Muscle layer of colon (tissue), 2 donors: ENCODE measurements around the gene C10orf62.

Experiments
- H3K27ac ChIP-seq: one replicate; pipeline ENCODE4 v1.7.0; 2013; ENCODE audit warnings: low read depth, mild to moderate bottlenecking, low read length, moderate library complexity
- H3K27me3 ChIP-seq, 2 donors: one replicate each; pipeline ENCODE4 v1.7.0; 2013; ENCODE audit warnings: low read length in 2 of 2, mild to moderate bottlenecking in 2 of 2; ENCODE audit not compliant: insufficient read depth in 2 of 2, control insufficient read depth in 1 of 2
- H3K36me3 ChIP-seq: one replicate; pipeline ENCODE4 v1.7.0; 2013; ENCODE audit warnings: mild to moderate bottlenecking, low read length; ENCODE audit not compliant: insufficient read depth
- H3K4me1 ChIP-seq: one replicate; pipeline ENCODE4 v1.7.0; 2013; ENCODE audit warnings: mild to moderate bottlenecking, low read length; ENCODE audit not compliant: insufficient read depth
- H3K4me3 ChIP-seq, 2 donors: one replicate each; pipeline ENCODE4 v1.7.0; 2013; ENCODE audit warnings: low read length in 2 of 2, low read depth in 1 of 2, mild to moderate bottlenecking in 1 of 2, moderate library complexity in 1 of 2
- H3K9ac ChIP-seq: one replicate; pipeline ENCODE4 v1.7.0; 2013; ENCODE audit warnings: low read length
- H3K9me3 ChIP-seq: one replicate; pipeline ENCODE4 v1.7.0; 2013; ENCODE audit warnings: mild to moderate bottlenecking, low read length
- donor health status: abdominal sarcoma.
- donor health status: Adenocarcinoma of cecum.

The C10orf62 gene

GRCh38 chr10:97612386-97612785 lies 22.9 kb downstream of the C10orf62 start:
- Histone ChIP-seq H3K4me1 (no peaks in the 10 kb centered on the region), H3K27ac (no peak overlapping the region), H3K36me3 (peaks cover 7% of the 10 kb centered on the region), H3K4me3 (no peak overlapping the region), H3K9me3 (no peaks in the 10 kb centered on the region), H3K9ac (no peak overlapping the region), H3K27me3 (no peaks in the 10 kb centered on the region)

GRCh38 chr10:97618285-97618684 lies 28.8 kb downstream of the C10orf62 start:
- H3K27ac ChIP-seq = no peak overlapping the region
- H3K9ac ChIP-seq = no peak overlapping the region
- H3K4me1 ChIP-seq = no peaks in the 10 kb centered on the region
- no peaks in the 10 kb centered on the region for H3K27me3 ChIP-seq
- H3K9me3 ChIP-seq = no peaks in the 10 kb centered on the region
- H3K4me3 ChIP-seq = no peak overlapping the region
- H3K36me3 ChIP-seq = peaks cover 7% of the 10 kb centered on the region

- H3K27ac ChIP-seq = no peak overlapping the region
- peaks cover 7% of the 10 kb centered on the region for H3K36me3 ChIP-seq
- no peak overlapping the region for H3K9ac ChIP-seq
- H3K27me3 ChIP-seq = no peaks in the 10 kb centered on the region
- no peaks in the 10 kb centered on the region for H3K9me3 ChIP-seq
- no peak overlapping the region for H3K4me3 ChIP-seq
- H3K4me1 ChIP-seq = no peaks in the 10 kb centered on the region
Measured at GRCh38 chr10:97618733-97619132, 29.2 kb downstream of the C10orf62 start.

- Histone ChIP-seq H3K27ac (no peak overlapping the region), H3K9ac (no peak overlapping the region)
Measured at GRCh38 chr10:97623277-97623676, 33.8 kb downstream of the C10orf62 start.

GRCh38 chr10:97627731-97628130 lies 38.2 kb downstream of the C10orf62 start:
- Histone ChIP-seq H3K9me3 (no peaks in the 10 kb centered on the region), H3K27ac (no peak overlapping the region)

More at GRCh38 chr10:97623277-97623676, 33.8 kb downstream of the C10orf62 start:
- Histone ChIP-seq H3K36me3 (no peaks in the 10 kb centered on the region), H3K4me1 (no peaks in the 10 kb centered on the region), H3K4me3 (no peak overlapping the region), H3K27me3 (no peaks in the 10 kb centered on the region), H3K9me3 (no peaks in the 10 kb centered on the region)

GRCh38 chr10:97628228-97628627 lies 38.7 kb downstream of the C10orf62 start:
- Histone ChIP-seq H3K4me3 (no peak overlapping the region), H3K4me1 (peaks cover 5% of the 10 kb centered on the region), H3K9me3 (no peaks in the 10 kb centered on the region), H3K27me3 (no peaks in the 10 kb centered on the region), H3K36me3 (no peaks in the 10 kb centered on the region), H3K9ac (no peak overlapping the region), H3K27ac (no peak overlapping the region)

More at GRCh38 chr10:97627731-97628130, 38.2 kb downstream of the C10orf62 start:
- Histone ChIP-seq H3K4me1 (peaks cover 5% of the 10 kb centered on the region), H3K4me3 (no peak overlapping the region), H3K27me3 (no peaks in the 10 kb centered on the region), H3K36me3 (no peaks in the 10 kb centered on the region), H3K9ac (no peak overlapping the region)

- no peaks in the 10 kb centered on the region for H3K9me3 ChIP-seq
- peaks cover 5% of the 10 kb centered on the region for H3K4me1 ChIP-seq
- H3K36me3 ChIP-seq = no peaks in the 10 kb centered on the region
- no peaks in the 10 kb centered on the region for H3K27me3 ChIP-seq
- H3K4me3 ChIP-seq = no peak overlapping the region
- H3K9ac ChIP-seq = no peak overlapping the region
- no peak overlapping the region for H3K27ac ChIP-seq
Measured at GRCh38 chr10:97629289-97629688, 39.8 kb downstream of the C10orf62 start.

- Histone ChIP-seq H3K9ac (no peak overlapping the region), H3K9me3 (no peaks in the 10 kb centered on the region), H3K27ac (no peak overlapping the region), H3K36me3 (no peaks in the 10 kb centered on the region), H3K27me3 (no peaks in the 10 kb centered on the region), H3K4me3 (no peak overlapping the region), H3K4me1 (peaks cover 5% of the 10 kb centered on the region)
Measured at GRCh38 chr10:97631098-97631497, 41.6 kb downstream of the C10orf62 start.

- peak within 1 kb of the TSS; percentile 71 for H3K9ac ChIP-seq
- peak within 1 kb of the TSS; percentile 18 to 94 for H3K4me3 ChIP-seq
- H3K27me3 ChIP-seq = no peaks in the 10 kb centered on the region
- no peaks in the 10 kb centered on the region for H3K36me3 ChIP-seq
- H3K27ac ChIP-seq = peak within 1 kb of the TSS; percentile 4
- no peaks in the 10 kb centered on the region for H3K9me3 ChIP-seq
- H3K4me1 ChIP-seq = peaks cover 5% of the 10 kb centered on the region
Measured at GRCh38 chr10:97632949-97633884, 43.7 kb downstream of the C10orf62 start, which contains the start of gene MORN4. Gene MORN4, minus strand, starts transcription at chr10:97633500. Its CDS starts 13,847 bp downstream, at chr10:97619653.

GRCh38 chr10:97633921-97634320 lies 44.4 kb downstream of the C10orf62 start:
- Histone ChIP-seq H3K36me3 (no peaks in the 10 kb centered on the region), H3K9ac (peak overlapping the region; percentile 71), H3K4me3 (peak overlapping the region in 1 of 2 donors; percentile 94), H3K9me3 (no peaks in the 10 kb centered on the region), H3K27me3 (no peaks in the 10 kb centered on the region), H3K27ac (peak overlapping the region; percentile 4), H3K4me1 (peaks cover 5% of the 10 kb centered on the region)

- Histone ChIP-seq H3K27ac (no peak overlapping the region), H3K9me3 (no peaks in the 10 kb centered on the region), H3K4me3 (no peak overlapping the region), H3K27me3 (no peaks in the 10 kb centered on the region), H3K36me3 (no peaks in the 10 kb centered on the region), H3K4me1 (peaks cover 5% of the 10 kb centered on the region), H3K9ac (no peak overlapping the region)
Measured at GRCh38 chr10:97635577-97635976, 46.1 kb downstream of the C10orf62 start.
